A673 (cell line): ENCODE data around the gene KRTAP12-4. TPM values are rescaled to one million over a fixed set of nuclear protein-coding genes. Genes with fewer than 3 reads are reported as not detected.
"Not testable (repeated sequence)": the region's sequence is repeated elsewhere in the genome, so short reads cannot be mapped to it uniquely, and the experiment has no call there.

Experiments
- BruUV-seq: library from RNA; stranded (reverse); fragments of 400-500 nt; replicated peaks from 2 replicates; lab custom pipeline; 2021; lab: Mats Ljungman, UMichigan
- CTCF ChIA-PET: fragments of 300-600 bp; sonication (Branson Sonifier 250); formaldehyde crosslinking; loops from one replicate; lab custom pipeline; 2022; ENCODE audit warnings: antibody characterized with exemption; lab: Charles Lee
- POLR2A ChIA-PET: fragments of 300-600 bp; sonication (Branson Sonifier 250); formaldehyde crosslinking; loops from one replicate; lab custom pipeline; 2022; ENCODE audit warnings: antibody characterized with exemption; ENCODE audit not compliant: low non-redundant PET; lab: Charles Lee
- DNase-seq: peaks from one replicate; pipeline ENCODE4 v3.0.0-alpha.2; 2015; ENCODE audit warnings: low spot score
- H3K27ac ChIP-seq: fragments of 200-600 bp; sonication (generic); 2 replicates; pipeline ENCODE4 v1.5.1; 2016; ENCODE audit warnings: mixed run types, low read depth, mild to moderate bottlenecking, mixed read lengths, antibody characterized with exemption, low read length; ENCODE audit not compliant: poor library complexity, severe bottlenecking
- H3K27me3 ChIP-seq: fragments of 200-600 bp; sonication (generic); replicated peaks from 2 replicates; pipeline ENCODE4 v1.6.1; 2017; ENCODE audit warnings: mixed run types, low read depth, mild to moderate bottlenecking, mixed read lengths, antibody characterized with exemption, low read length; ENCODE audit not compliant: insufficient read depth, poor library complexity
- H3K36me3 ChIP-seq: fragments of 200-600 bp; sonication (generic); 2 replicates; pipeline ENCODE4 v1.6.1; 2016; ENCODE audit warnings: mixed run types, mild to moderate bottlenecking, mixed read lengths, antibody characterized with exemption, low read length; ENCODE audit not compliant: insufficient read depth, poor library complexity, severe bottlenecking
- H3K4me1 ChIP-seq: fragments of 200-600 bp; sonication (generic); 2 replicates; pipeline ENCODE4 v1.6.1; 2017; ENCODE audit warnings: mixed run types, mild to moderate bottlenecking, mixed read lengths, antibody characterized with exemption, low read length; ENCODE audit not compliant: insufficient read depth, poor library complexity, severe bottlenecking
- H3K4me3 ChIP-seq: fragments of 200-600 bp; sonication (generic); 2 replicates; pipeline ENCODE4 v1.5.1; 2016; ENCODE audit warnings: low read depth, mixed run types, mild to moderate bottlenecking, mixed read lengths, low read length; ENCODE audit not compliant: poor library complexity, severe bottlenecking
- H3K9me3 ChIP-seq: fragments of 200-600 bp; sonication (generic); 2 replicates; pipeline ENCODE4 v1.6.1; 2016; ENCODE audit warnings: mixed run types, low read depth, mild to moderate bottlenecking, mixed read lengths, antibody characterized with exemption, low read length; ENCODE audit not compliant: poor library complexity, severe bottlenecking
- CTCF ChIP-seq: fragments of 300-800, 200-600 bp; sonication (generic); conservative IDR thresholded peaks from 2 replicates; pipeline ENCODE4 v1.5.1; 2017; ENCODE audit warnings: low read depth, mild to moderate bottlenecking, antibody characterized with exemption, low read length, moderate library complexity, mixed read lengths
- EZH2 ChIP-seq: fragments of 200-600 bp; sonication (generic); IDR thresholded peaks from 2 replicates; pipeline ENCODE4 v1.6.1; 2017; ENCODE audit warnings: borderline replicate concordance, low read depth, mild to moderate bottlenecking, mixed read lengths, antibody characterized with exemption, low read length; ENCODE audit not compliant: poor library complexity, severe bottlenecking
- intact Hi-C: fragments of 100-400 bp; cut with micrococcal nuclease; formaldehyde crosslinking; loops from one replicate; pipeline ENCODE4 v1.10.0; 2022; ENCODE audit not compliant: unreplicated experiment
- total RNA-seq: library from RNA; stranded (reverse); gene quantifications from 2 replicates; pipeline ENCODE4 v1.2.3, GENCODE V29; 2021

Gene KRTAP12-4
- total RNA-seq, 1 experiment from 2014 or later = 1.0 TPM

- TF ChIP-seq EZH2 = no peak
- TF ChIP-seq CTCF = no peak
- Histone ChIP-seq H3K9me3 (peaks cover 23% of the 10 kb centered on the region), H3K27me3 (no peaks in the 10 kb centered on the region), H3K4me1 (peaks cover 4% of the 10 kb centered on the region), H3K36me3 (no peaks in the 10 kb centered on the region), H3K4me3 (no peak overlapping the region), H3K27ac (no peak overlapping the region)
- intact Hi-C loops = no loop called here
- CTCF ChIA-PET = no interaction called here
- BruUV-seq = no TSS peak
- DNase-seq = no peak
- POLR2A ChIA-PET = no interaction called here
Measured at GRCh38 chr21:44694776-44695175, 40.3 kb upstream of the KRTAP12-4 start.

- H3K36me3 ChIP-seq = no peaks in the 10 kb centered on the region
- DNase-seq = no peak
- intact Hi-C loops = no loop called here
- ChIA-PET POLR2A (no interaction called here), CTCF (no interaction called here)
- no peak overlapping the region for H3K4me3 ChIP-seq
- no peak overlapping the region for H3K27ac ChIP-seq
- BruUV-seq = no TSS peak
- peaks cover 23% of the 10 kb centered on the region for H3K9me3 ChIP-seq
- no peak for TF ChIP-seq CTCF
- no peak for TF ChIP-seq EZH2
- H3K4me1 ChIP-seq = peaks cover 4% of the 10 kb centered on the region
- H3K27me3 ChIP-seq = no peaks in the 10 kb centered on the region
Measured at GRCh38 chr21:44692798-44693512, 38.5 kb upstream of the KRTAP12-4 start.

GRCh38 chr21:44691686-44692085 lies 37.2 kb upstream of the KRTAP12-4 start:
- no TSS peak for BruUV-seq
- DNase-seq = no peak
- H3K4me1 ChIP-seq = peaks cover 4% of the 10 kb centered on the region
- TF ChIP-seq EZH2 (no peak), CTCF (no peak)
- no peaks in the 10 kb centered on the region for H3K36me3 ChIP-seq
- CTCF ChIA-PET = no interaction called here
- no peak overlapping the region for H3K4me3 ChIP-seq
- POLR2A ChIA-PET = no interaction called here
- H3K9me3 ChIP-seq = peaks cover 23% of the 10 kb centered on the region
- no peaks in the 10 kb centered on the region for H3K27me3 ChIP-seq
- intact Hi-C loops = no loop called here
- H3K27ac ChIP-seq = no peak overlapping the region

- CTCF ChIA-PET, BruUV-seq, intact Hi-C loops, POLR2A ChIA-PET, H3K27ac ChIP-seq, DNase-seq, H3K4me3 ChIP-seq, H3K4me1 ChIP-seq, H3K27me3 ChIP-seq, H3K36me3 ChIP-seq: not testable (repeated sequence)
- H3K9me3 ChIP-seq = peaks cover 23% of the 10 kb centered on the region
Measured at GRCh38 chr21:44689740-44690139, 35.3 kb upstream of the KRTAP12-4 start.
